GM18519 (cell line): ENCODE results near the gene ACTR1B.
"Not testable (repeated sequence)": the region's sequence is repeated elsewhere in the genome, so short reads cannot be mapped to it uniquely, and the experiment has no call there.

Experiments
- ATAC-seq: cut with Tn5 transposase; IDR thresholded peaks from one replicate; pipeline ENCODE4 v1.9.1; 2021; ENCODE audit warnings: mild to moderate bottlenecking, moderate library complexity; ENCODE audit not compliant: unreplicated experiment, low FRiP score

The ACTR1B gene

DNA sequence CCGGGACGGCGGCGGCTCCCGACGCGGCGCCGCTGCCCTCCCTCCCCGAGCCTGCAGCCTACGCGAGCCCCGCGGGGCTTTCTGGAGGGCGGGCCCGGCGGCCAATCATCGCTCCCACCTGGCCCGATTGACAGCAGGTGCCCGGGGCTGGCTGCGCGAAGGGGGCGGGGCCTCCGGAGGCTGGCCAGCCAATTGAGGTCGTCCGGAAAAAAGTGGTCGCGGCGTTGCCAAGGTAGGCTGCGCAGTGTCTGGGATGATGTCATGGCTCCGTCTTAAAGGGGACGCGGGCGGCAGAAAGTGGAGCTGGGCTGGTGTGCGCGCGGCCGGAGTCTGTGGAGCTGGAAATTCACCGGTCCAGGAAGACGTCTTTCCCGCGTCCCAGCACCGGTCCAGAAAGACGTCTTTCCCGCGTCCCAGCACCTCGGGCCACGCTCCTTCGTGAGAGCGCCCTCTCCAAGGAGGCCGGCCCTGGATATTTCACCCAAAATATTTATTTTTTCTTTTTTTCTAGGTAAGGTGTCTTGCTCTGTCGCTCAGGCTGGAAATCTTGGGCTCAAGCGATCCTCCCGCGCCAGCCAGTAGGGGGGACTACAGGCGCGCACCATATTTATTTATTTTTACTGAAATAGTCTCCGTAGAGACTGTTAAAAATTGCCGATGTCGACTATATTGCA is at the start of gene ACTR1B:
Gene ACTR1B, minus strand, starts transcription at position 83 of the 674 bp plus-strand sequence. CDS start 154 bp downstream, outside the sequence.
- peak; percentile 75 for ATAC-seq

DNA sequence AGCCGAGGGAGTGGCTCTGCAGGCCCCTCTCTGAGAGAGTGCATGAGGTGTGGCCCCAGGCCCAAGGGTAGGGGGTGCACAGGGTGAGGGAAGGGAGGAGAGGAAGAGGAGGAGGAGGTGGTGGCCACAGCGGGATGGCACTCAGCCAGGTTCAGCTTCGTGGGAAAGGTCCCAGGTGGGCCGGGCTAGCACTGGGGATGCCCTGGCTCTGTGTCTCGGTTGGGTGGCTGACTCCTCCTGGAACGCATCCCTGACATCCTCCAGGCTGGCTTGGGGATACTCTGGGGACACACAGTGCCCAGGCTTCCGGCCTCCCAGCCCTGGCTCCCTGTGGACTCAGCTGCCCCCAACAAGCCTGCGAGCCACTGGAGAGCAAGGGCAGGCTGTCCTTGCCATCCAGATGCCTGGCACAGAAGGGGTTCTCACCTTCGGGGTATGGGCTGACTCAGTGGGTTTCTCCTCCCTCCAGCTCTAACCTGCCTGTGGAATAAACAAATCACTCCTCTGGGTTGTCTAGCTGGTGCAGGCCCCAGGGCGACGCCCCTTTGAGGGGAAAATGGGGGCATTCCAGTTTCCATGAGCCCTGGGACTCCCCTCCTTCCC is 49.0 kb upstream of the ACTR1B start:
- no peak for ATAC-seq

DNA sequence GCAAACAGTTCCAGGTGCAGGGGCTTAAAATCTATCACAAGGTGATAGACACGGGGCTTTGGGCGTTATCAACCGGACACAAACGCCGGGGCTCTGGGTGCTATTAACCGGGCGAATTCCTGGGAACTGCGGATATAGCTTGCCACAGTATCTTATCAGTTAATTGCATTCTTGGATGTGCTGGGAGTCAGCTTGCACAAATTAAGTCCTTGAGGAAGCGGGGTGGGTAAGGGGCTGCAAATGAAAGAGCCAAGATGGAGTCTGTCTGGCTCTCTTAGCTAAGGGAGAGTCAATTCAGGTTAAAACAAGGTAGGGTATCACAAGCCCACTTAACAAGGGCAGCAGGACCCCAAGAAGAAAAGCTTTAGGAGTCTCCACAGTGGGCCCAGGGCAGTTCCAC is 48.3 kb upstream of the ACTR1B start:
- not testable (repeated sequence) for ATAC-seq

- no peak for ATAC-seq
Observed at GRCh38 chr2:97711394-97711711, 47.5 kb upstream of the ACTR1B start.

- no peak for ATAC-seq
Observed at GRCh38 chr2:97708608-97709007, 44.8 kb upstream of the ACTR1B start.

GRCh38 chr2:97708048-97708380 is 44.2 kb upstream of the ACTR1B start:
- no peak for ATAC-seq

DNA sequence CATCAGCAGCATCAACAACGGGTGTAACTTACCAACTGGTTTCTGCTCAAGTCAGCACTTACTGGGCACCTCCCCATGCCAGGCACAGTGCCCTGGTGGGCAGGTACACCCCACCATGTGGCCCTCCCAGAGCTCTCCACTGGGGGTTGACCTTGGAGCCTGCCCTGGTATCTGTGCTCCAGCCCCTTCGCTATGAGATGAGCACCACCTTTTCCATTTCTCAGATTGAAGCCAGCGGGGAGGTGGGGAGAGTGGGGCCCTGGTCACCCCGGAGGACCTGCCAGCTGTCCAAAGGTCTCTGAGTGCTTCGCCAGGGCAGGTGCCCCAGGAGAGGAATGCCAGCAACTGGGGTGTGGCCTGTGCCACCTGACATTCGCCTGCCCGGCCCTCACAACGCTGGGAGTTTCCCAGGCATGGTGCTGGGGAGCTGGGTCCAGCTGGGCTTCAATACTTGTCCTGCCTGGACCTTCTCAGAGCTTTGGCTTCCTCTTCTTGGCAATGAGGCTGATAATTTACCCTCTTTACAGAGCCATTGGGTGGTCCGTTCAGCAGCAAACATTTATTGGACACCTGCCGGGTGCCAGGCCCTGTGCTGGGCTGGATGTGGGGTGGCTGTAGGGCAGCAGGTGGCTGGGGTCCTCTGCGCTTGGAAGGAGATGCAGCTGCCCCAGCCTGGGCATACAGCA is 43.7 kb upstream of the ACTR1B start:
- no peak for ATAC-seq

DNA sequence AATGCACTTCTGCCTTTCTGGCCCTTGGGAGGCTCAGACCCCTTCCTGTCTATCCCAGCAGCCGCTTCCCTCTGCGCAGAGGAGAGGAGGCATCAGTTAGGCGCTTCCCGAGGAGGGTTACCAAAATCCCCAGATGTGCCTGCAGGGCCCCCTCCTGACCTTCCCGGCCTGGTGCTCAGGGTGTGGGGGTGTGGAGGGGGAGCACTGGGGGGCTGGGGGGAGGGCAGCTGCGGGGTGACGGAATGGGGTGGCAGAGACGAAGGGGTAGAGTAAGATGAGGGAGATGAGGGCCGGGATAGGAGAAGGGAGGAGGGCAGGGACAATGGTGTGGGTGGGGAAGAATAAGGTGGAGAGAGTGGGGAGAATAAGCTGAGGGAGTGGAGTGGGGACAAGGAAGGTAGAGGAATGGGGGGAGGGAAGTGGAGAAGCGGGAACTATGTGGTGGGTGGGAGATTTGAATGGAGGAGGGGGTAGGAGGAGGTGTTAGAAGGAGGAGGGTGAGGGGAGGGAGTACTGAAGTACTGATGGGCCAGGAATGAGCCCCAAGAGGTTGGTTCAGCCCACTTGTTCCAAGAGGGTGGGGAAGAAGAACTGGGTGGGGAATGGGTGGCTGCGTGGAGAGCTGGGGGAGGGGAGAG is 43.0 kb upstream of the ACTR1B start:
- no peak for ATAC-seq

- ATAC-seq = no peak
Observed at GRCh38 chr2:97706112-97706511, 42.3 kb upstream of the ACTR1B start.

- ATAC-seq = no peak
Observed at GRCh38 chr2:97704989-97705388, 41.1 kb upstream of the ACTR1B start.

DNA sequence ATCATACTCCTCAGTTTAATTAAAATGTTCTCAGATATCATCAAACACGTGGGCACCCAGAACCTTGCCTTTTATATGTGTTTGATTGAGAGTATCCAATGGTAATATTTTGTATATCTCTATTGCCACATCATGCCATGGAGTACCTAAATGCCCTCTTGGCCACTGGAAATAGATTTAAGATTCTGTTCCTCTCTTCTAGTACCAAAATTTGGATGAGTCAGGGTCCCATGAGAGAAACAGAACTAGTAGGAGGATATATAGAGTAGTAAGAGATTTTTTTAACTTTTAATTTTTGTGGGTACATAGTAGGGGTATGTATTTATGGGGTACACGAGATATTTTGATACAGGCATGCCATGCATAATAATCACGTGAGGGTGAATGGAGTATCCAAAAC is 39.9 kb upstream of the ACTR1B start:
- no peak for ATAC-seq

DNA sequence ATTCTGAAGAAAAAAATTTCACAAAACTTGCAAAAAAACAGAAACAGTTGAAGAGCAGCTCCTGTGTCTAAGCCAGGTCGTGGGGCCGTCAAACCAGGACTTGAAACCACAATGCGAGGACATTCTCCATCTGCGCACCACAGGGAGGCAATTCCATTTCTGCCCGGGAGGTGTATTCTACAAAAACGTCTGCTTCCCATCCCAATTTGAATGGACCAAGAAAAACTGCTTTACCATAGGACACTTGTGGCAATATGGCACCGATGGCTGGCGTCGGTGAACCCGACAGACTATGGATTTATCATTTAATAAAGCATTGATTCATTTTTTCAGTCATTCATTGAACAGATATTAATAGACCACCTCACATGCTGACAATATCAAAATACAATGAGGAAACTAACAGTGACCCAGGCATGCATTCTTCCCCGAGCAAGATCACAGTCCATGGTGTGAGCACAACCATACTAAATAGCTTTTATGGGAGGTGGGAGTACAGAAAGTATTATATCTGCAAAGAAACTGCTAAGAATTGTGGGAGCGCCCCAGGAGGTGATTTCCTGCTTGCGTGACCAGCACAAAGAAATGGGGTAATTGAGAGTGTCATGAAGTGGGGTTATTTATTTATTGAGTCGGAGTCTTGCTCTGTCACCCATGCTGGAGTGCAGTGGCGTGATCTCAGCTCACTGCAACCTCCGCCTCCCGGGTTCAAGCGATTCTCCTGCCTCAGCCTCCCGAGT is 39.1 kb upstream of the ACTR1B start:
- no peak for ATAC-seq

DNA sequence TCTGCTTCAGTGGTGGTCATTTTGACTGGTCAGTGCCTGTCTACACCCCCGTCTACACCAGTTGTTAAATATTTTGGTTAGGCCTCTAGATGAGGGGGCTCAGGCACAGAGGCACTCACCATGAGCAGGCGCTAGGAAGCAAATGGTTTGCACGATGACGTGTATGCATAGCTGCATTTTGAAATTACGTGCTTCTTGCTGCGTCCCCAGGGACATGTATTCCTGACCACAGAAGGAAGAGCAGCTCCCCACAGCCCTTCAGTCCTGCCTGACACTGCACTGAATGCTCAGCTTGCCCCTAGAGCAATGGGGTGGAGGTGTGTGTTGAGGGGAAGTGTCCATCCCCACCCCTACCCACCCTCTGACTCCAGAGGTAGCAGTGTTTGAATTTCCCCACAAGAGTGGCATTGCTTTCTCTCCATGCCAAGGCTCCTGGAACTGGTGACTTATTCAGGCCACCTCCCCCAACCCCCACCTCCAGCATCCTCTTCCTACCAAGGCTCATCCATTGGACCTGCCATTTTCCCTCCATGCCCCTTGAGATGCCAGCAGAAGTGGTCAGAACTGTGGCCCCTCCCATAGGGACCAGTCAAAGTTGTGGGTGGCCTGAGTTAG is 38.1 kb upstream of the ACTR1B start:
- no peak for ATAC-seq

GRCh38 chr2:97701186-97701585 is 37.3 kb upstream of the ACTR1B start:
- ATAC-seq = no peak

GRCh38 chr2:97699765-97700444 is 36.1 kb upstream of the ACTR1B start:
- ATAC-seq = peak; percentile 51

- no peak for ATAC-seq
Observed at GRCh38 chr2:97698530-97698929, 34.7 kb upstream of the ACTR1B start.

DNA sequence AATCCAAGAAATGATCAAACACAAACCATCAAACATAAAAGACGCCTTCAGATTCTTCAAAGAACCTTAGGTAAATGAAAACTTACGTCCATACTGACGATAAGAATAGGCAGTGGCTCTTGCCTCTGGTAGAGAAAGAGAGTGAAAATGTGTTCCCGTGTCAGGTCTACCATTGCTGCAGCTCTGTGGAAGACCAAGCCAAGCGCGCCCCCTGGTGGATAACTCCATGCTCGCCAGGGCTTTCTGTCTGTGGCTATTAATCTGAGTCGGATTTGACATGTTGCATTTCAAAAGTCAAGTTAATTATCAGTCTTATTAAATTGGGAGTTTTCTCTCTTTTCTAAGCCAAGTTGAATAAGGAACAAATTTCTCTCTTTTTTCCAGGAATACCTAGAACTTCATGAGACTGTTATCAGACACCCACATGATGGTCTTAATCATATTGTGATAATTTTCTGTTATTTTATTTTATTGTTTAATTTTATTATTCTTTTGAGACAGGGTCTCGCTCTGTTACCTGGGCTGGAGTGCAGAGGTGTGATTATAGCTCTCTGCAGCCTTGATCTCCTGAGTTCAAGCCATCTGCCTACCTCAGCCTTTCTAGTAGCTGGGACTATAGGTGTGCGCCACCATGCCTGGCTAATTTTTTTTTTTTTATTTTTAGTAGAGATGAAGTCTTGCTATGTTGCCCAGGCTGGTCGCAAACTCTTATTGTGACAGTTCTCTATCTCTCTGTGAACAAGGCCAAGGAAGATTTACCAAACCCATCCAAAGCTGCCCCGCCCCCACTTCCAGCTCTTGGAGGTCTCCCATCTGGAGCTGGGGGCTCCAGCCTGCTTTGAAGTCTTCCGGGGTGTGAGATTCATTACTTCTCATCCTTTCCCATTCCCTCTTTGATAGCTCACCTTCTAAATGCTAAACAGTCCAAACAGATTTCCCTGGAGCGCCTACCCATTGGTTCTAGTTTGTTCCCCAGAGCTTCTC is 33.7 kb upstream of the ACTR1B start:
- ATAC-seq = no peak

GRCh38 chr2:97695744-97696143 is 31.9 kb upstream of the ACTR1B start:
- no peak for ATAC-seq

- no peak for ATAC-seq
Observed at GRCh38 chr2:97693476-97693875, 29.6 kb upstream of the ACTR1B start.
